IPS DF 6.9 (cell line): ENCODE data around the gene ARHGEF4.

Experiments
- DNase-seq: peaks from one replicate; pipeline ENCODE4 v3.0.0-alpha.2; 2013; ENCODE audit warnings: low read depth, low spot score
- H3K27ac ChIP-seq: one replicate; pipeline ENCODE4 v1.5.1; 2013; ENCODE audit warnings: low read length, control low read depth
- H3K27me3 ChIP-seq: 2 replicates; pipeline ENCODE4 v1.6.1; 2013; ENCODE audit warnings: mild to moderate bottlenecking, low read length; ENCODE audit not compliant: control insufficient read depth, insufficient read depth
- H3K36me3 ChIP-seq: 2 replicates; pipeline ENCODE4 v1.6.1; 2013; ENCODE audit warnings: low read length; ENCODE audit not compliant: control insufficient read depth, insufficient read depth
- H3K4me1 ChIP-seq: 2 replicates; pipeline ENCODE4 v1.6.1; 2013; ENCODE audit warnings: low read length; ENCODE audit not compliant: control insufficient read depth, insufficient read depth
- H3K4me3 ChIP-seq: 2 replicates; pipeline ENCODE4 v1.5.1; 2013; ENCODE audit warnings: mild to moderate bottlenecking, low read length
- H3K9me3 ChIP-seq: 2 replicates; pipeline ENCODE4 v1.6.1; 2013; ENCODE audit warnings: low read length, inconsistent platforms; ENCODE audit not compliant: control insufficient read depth, insufficient read depth
- WGBS: extraction: QIAGEN DNeasy Blood & Tissue Kit; methylation state at CpG from one replicate; pipeline ENCODE4 v1.1.7; 2013; ENCODE audit warnings: mixed read lengths, missing lambda C conversion rate; ENCODE audit not compliant: insufficient read length, insufficient coverage; 5-methylcytosine and 5-hydroxymethylcytosine counted together

ARHGEF4 gene

GRCh38 chr2:131031875-131032274, 195.2 kb downstream of the ARHGEF4 start:
- Histone ChIP-seq H3K27ac (no peak overlapping the region), H3K9me3 (no peaks in the 10 kb centered on the region), H3K27me3 (peaks cover 9% of the 10 kb centered on the region; the same call in 1 of the 2 replicates), H3K4me1 (peaks cover 2% of the 10 kb centered on the region; the same call in 1 of the 2 replicates), H3K36me3 (no peaks in the 10 kb centered on the region), H3K4me3 (no peak overlapping the region)
- no CpG with 5 or more reads among the region's 9 CpGs for WGBS
- no peak for DNase-seq

GRCh38 chr2:131032393-131032836, 195.7 kb downstream of the ARHGEF4 start:
- Histone ChIP-seq H3K27ac (no peak overlapping the region), H3K9me3 (no peaks in the 10 kb centered on the region), H3K27me3 (peaks cover 9% of the 10 kb centered on the region; the same call in 1 of the 2 replicates), H3K4me1 (peaks cover 2% of the 10 kb centered on the region; the same call in 1 of the 2 replicates), H3K4me3 (no peak overlapping the region), H3K36me3 (no peaks in the 10 kb centered on the region)
- WGBS = no CpG with 5 or more reads among the region's 4 CpGs
- DNase-seq = no peak

- WGBS = no CpG with 5 or more reads among the region's 1 CpG
- H3K27me3 ChIP-seq = peaks cover 9% of the 10 kb centered on the region; the same call in 1 of the 2 replicates
- no peaks in the 10 kb centered on the region for H3K9me3 ChIP-seq
- H3K36me3 ChIP-seq = no peaks in the 10 kb centered on the region
- H3K4me1 ChIP-seq = peaks cover 2% of the 10 kb centered on the region; the same call in 1 of the 2 replicates
- H3K27ac ChIP-seq = no peak overlapping the region
- no peak for DNase-seq
- no peak overlapping the region for H3K4me3 ChIP-seq
These were observed 197.0 kb downstream of the ARHGEF4 start for GRCh38 chr2:131033786-131034121.

DNA sequence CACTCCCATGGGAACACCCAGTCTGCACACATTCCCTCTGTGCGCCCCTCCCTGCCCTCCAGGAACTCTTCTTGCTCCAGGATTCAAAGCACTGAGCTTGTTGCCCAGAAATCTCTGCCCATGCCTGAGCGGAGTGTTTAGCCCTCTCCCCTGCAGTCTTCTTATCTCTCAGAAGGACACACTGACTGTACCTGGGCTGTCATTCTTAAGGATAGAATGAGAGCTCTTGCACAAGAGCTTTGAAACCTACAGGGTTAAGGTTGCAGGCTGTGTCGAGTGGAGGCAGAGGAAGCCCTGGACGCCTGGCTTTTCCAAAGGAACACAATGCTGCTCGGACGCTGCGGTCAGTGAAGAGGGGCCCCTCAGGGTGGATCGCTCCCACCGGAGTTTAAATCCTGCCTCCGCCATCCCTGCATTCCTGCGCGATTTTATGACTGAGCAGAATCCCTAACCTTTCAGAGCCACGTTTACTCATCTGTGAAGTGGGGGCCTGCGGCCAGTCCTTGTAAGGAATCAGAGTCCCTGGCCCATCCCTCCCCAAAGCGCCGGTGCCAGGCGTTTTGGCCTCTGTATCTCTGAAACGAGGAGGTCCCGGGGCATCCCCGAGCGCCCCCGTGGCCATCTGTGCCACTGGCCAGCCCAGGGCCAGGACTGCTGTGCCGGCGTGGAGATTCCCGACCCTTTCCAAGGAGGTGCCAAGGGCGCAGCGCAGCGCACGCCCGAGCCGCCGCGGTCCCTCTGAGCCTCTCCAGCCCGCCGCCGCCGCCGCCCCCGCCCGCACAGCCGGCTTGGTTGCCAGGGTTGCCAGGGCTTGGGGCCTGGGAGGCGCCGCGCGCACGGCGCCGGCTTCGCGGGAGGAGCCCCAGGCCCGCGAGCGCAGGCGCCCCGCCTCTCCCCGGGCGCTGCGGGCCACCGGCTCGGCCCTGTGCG, 197.7 kb downstream of the ARHGEF4 start:
- no peak overlapping the region for H3K27ac ChIP-seq
- peaks cover 2% of the 10 kb centered on the region; the same call in 1 of the 2 replicates for H3K4me1 ChIP-seq
- no peaks in the 10 kb centered on the region for H3K9me3 ChIP-seq
- peak overlapping the region; percentile 57; the same call in 1 of the 2 replicates for H3K4me3 ChIP-seq
- peaks cover 9% of the 10 kb centered on the region; the same call in 1 of the 2 replicates for H3K27me3 ChIP-seq
- DNase-seq = no peak
- H3K36me3 ChIP-seq = no peaks in the 10 kb centered on the region
- WGBS = no CpG with 5 or more reads among the region's 61 CpGs

- no peaks in the 10 kb centered on the region for H3K36me3 ChIP-seq
- no peaks in the 10 kb centered on the region for H3K9me3 ChIP-seq
- peak overlapping the region; percentile 57; the same call in 1 of the 2 replicates for H3K4me3 ChIP-seq
- H3K4me1 ChIP-seq = peaks cover 2% of the 10 kb centered on the region; the same call in 1 of the 2 replicates
- DNase-seq = no peak
- H3K27ac ChIP-seq = no peak overlapping the region
- H3K27me3 ChIP-seq = peaks cover 9% of the 10 kb centered on the region; the same call in 1 of the 2 replicates
- no CpG with 5 or more reads among the region's 65 CpGs for WGBS
These were observed 198.6 kb downstream of the ARHGEF4 start for GRCh38 chr2:131035112-131035825.

DNA sequence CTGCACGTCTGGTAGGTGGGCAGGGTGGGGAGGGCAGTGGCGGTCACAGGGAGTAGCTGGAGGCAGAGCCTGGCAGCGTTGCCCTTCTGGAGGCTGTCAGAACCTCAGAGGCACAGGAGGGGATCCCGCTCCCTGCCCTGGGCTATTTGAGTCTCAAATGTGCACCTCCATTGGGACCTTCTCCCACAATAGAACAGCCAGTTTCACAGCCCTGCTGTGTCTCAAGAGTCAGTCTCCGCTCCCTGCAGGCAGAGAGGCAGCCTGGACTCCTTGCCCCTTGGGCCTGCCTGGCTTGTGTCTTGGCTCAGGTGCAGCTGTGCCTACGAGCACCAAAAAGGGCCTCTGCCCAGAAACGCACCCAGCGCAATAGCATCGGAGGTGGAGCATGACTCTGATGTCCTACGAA, 199.1 kb downstream of the ARHGEF4 start:
- no peaks in the 10 kb centered on the region for H3K36me3 ChIP-seq
- no peak overlapping the region for H3K4me3 ChIP-seq
- H3K27ac ChIP-seq = no peak overlapping the region
- peaks cover 2% of the 10 kb centered on the region; the same call in 1 of the 2 replicates for H3K4me1 ChIP-seq
- no peaks in the 10 kb centered on the region for H3K9me3 ChIP-seq
- WGBS = no CpG with 5 or more reads among the region's 10 CpGs
- no peak for DNase-seq
- H3K27me3 ChIP-seq = peaks cover 9% of the 10 kb centered on the region; the same call in 1 of the 2 replicates

DNA sequence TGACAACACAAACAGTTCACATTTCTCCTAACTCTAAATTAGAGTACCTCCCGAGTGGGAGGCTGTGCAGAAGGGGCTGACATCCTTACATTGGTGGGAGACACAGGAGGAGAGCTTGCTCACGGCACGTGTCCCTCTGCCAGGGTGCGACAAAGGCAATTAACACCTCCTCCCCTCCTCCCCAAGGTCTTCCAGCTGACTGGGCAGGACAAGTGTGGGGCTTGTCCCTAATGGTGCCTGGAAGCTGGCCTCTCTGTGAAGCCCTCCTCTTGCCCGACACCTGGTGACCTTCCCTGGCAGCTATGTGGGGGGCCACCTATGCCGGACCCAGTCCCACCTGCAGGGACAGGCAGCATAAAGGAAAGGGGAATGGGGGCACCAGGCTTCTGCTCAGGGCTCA, 199.6 kb downstream of the ARHGEF4 start:
- Histone ChIP-seq H3K36me3 (no peaks in the 10 kb centered on the region), H3K9me3 (no peaks in the 10 kb centered on the region), H3K4me1 (peaks cover 4% of the 10 kb centered on the region; the same call in 1 of the 2 replicates), H3K27me3 (peaks cover 9% of the 10 kb centered on the region; the same call in 1 of the 2 replicates), H3K4me3 (no peak overlapping the region), H3K27ac (no peak overlapping the region)
- DNase-seq = no peak
- WGBS = no CpG with 5 or more reads among the region's 6 CpGs

- Histone ChIP-seq H3K4me1 (peaks cover 4% of the 10 kb centered on the region; the same call in 1 of the 2 replicates), H3K27me3 (peaks cover 9% of the 10 kb centered on the region; the same call in 1 of the 2 replicates), H3K9me3 (no peaks in the 10 kb centered on the region), H3K4me3 (no peak overlapping the region), H3K36me3 (no peaks in the 10 kb centered on the region), H3K27ac (no peak overlapping the region)
- DNase-seq = no peak
- WGBS = no CpG with 5 or more reads among the region's 11 CpGs
These were observed 200.1 kb downstream of the ARHGEF4 start for GRCh38 chr2:131036696-131037397.

GRCh38 chr2:131037398-131038257, 200.9 kb downstream of the ARHGEF4 start:
- H3K27me3 ChIP-seq = peaks cover 9% of the 10 kb centered on the region; the same call in 1 of the 2 replicates
- H3K4me3 ChIP-seq = no peak overlapping the region
- no peak for DNase-seq
- H3K4me1 ChIP-seq = peaks cover 4% of the 10 kb centered on the region; the same call in 1 of the 2 replicates
- H3K36me3 ChIP-seq = no peaks in the 10 kb centered on the region
- no peak overlapping the region for H3K27ac ChIP-seq
- WGBS = no CpG with 5 or more reads among the region's 6 CpGs
- H3K9me3 ChIP-seq = no peaks in the 10 kb centered on the region
